Kidney (tissue), 14 donors: ENCODE data around the gene CBLB. TPM values are rescaled to one million over a fixed set of nuclear protein-coding genes. Genes with fewer than 3 reads are reported as not detected.
A peak's percentile ranks its signal among the peaks of the same experiment; 100 is the strongest.

Experiments used
- DNase-seq, 5 donors: peaks; one replicate each; pipeline ENCODE4 v3.0.0-alpha.2; 2013 to 2020
- FAIRE-seq: peaks from 2 replicates; lab custom pipeline; 2012; peaks lifted over from hg19 to GRCh38; lab: Jason Lieb, UNC
- H3K27ac ChIP-seq, 2 donors: one replicate each; pipeline ENCODE4 v1.7.0; 2013; ENCODE audit warnings: low read depth in 2 of 2, low read length in 2 of 2, inconsistent platforms in 1 of 2
- H3K27me3 ChIP-seq: one replicate; pipeline ENCODE4 v1.7.1; 2013; ENCODE audit warnings: low read length, inconsistent platforms; ENCODE audit not compliant: control insufficient read depth, insufficient read depth
- H3K36me3 ChIP-seq, 3 donors: one replicate each; pipeline versions ENCODE4 v1.7.0 to v1.7.1; 2013; ENCODE audit warnings: low read length in 3 of 3, control low read depth in 1 of 3, inconsistent platforms in 1 of 3; ENCODE audit not compliant: insufficient read depth in 3 of 3, control insufficient read depth in 2 of 3
- H3K4me1 ChIP-seq, 3 donors: one replicate each; pipeline versions ENCODE4 v1.7.0 to v1.7.1; 2013; ENCODE audit warnings: low read length in 3 of 3, inconsistent platforms in 1 of 3, low read depth in 1 of 3; ENCODE audit not compliant: control insufficient read depth in 2 of 3, insufficient read depth in 2 of 3
- H3K4me3 ChIP-seq, 3 donors: one replicate each; pipeline versions ENCODE4 v1.7.0 to v1.8.1; 2013; ENCODE audit warnings: low read length in 3 of 3, control low read depth in 1 of 3, inconsistent platforms in 1 of 3
- H3K9ac ChIP-seq, 3 donors: one replicate each; pipeline versions ENCODE4 v1.7.0 to v1.7.1; 2013; ENCODE audit warnings: low read length in 3 of 3, control low read depth in 1 of 3, inconsistent platforms in 1 of 3
- H3K9me3 ChIP-seq, 3 donors: one replicate each; pipeline versions ENCODE4 v1.7.0 to v1.7.1; 2013; ENCODE audit warnings: low read length in 3 of 3, control low read depth in 1 of 3, inconsistent platforms in 1 of 3; ENCODE audit not compliant: control insufficient read depth in 2 of 3, insufficient read depth in 1 of 3
- CTCF ChIP-seq: IDR thresholded peaks from 3 replicates; pipeline ENCODE4 v1.5.1; 2012; ENCODE audit warnings: mild to moderate bottlenecking, moderate library complexity, borderline replicate concordance; ENCODE audit not compliant: insufficient read depth; ENCODE audit errors: extremely low read depth
- intact Hi-C: fragments of 100-400 bp; cut with DNase I; formaldehyde crosslinking; loops from one replicate; pipeline ENCODE4 v1.11.1; 2022
- polyA plus RNA-seq: library from polyadenylated mRNA; stranded (reverse); fragments of 350-450 nt; fragmentation: Illumina TruSeq; extraction: RNeasy Lipid Tissue Mini Kit (QIAGEN cat#74804); gene quantifications from one replicate; pipeline ENCODE4 v1.2.3, GENCODE V29; 2014; ENCODE audit warnings: low read depth, low replicate concordance; ENCODE audit not compliant: insufficient read depth
- total RNA-seq: library from RNA; stranded (reverse); fragmentation: NEBNext Ultra II Directional; extraction: Animal tissue kit (Norgen Biotek cat#: 25700); gene quantifications from one replicate; pipeline ENCODE4 v1.2.1, GENCODE V29; 2021
- donor health status: control.
- donor health status: control.
- donor health status: control.
- donor health status: control.
- donor health status: control.
- donor health status: DM: yes; HTN: yes; CAD: no.
- donor health status: Normal renal cell carcinoma (clear cell type).

CBLB gene
- total and polyA plus RNA-seq, 2 donors from 2014 or later: 7.7 to 48.4 TPM

- Histone ChIP-seq H3K4me1 (peaks cover 0 to 13% (median 0%) of the 10 kb centered on the region in 3 donors), H3K36me3 (no peaks in the 10 kb centered on the region), H3K27ac (no peak overlapping the region), H3K9ac (peak overlapping the region in 2 of 3 donors; percentile 7 to 63), H3K27me3 (no peaks in the 10 kb centered on the region), H3K4me3 (peak overlapping the region; percentile 14 to 86 (median 21)), H3K9me3 (no peaks in the 10 kb centered on the region)
- no peak for FAIRE-seq
- TF ChIP-seq CTCF: no peak
- no peak for DNase-seq
- intact Hi-C loops: no loop called here
Observed at GRCh38 chr3:105865867-105866350, 2.9 kb downstream of the CBLB start.

GRCh38 chr3:105865016-105865623, 3.7 kb downstream of the CBLB start:
- FAIRE-seq (no peak), DNase-seq (no peak)
- H3K27ac ChIP-seq: no peak overlapping the region
- no peak for TF ChIP-seq CTCF
- H3K36me3 ChIP-seq: no peaks in the 10 kb centered on the region
- H3K27me3 ChIP-seq: no peaks in the 10 kb centered on the region
- peak overlapping the region in 1 of 3 donors; percentile 63 for H3K9ac ChIP-seq
- peaks cover 0 to 13% (median 0%) of the 10 kb centered on the region in 3 donors for H3K4me1 ChIP-seq
- no peaks in the 10 kb centered on the region for H3K9me3 ChIP-seq
- H3K4me3 ChIP-seq: peak overlapping the region in 1 of 3 donors; percentile 86
- intact Hi-C loops: no loop called here

GRCh38 chr3:105864212-105864611, 4.6 kb downstream of the CBLB start:
- no peak for TF ChIP-seq CTCF
- FAIRE-seq: no peak

More at GRCh38 chr3:105864212-105864611, 4.6 kb downstream of the CBLB start:
- no peaks in the 10 kb centered on the region for H3K27me3 ChIP-seq
- no peaks in the 10 kb centered on the region for H3K36me3 ChIP-seq
- no peak overlapping the region for H3K4me3 ChIP-seq
- no peak overlapping the region for H3K27ac ChIP-seq
- intact Hi-C loops: no loop called here
- no peaks in the 10 kb centered on the region for H3K9me3 ChIP-seq
- no peak for DNase-seq
- H3K9ac ChIP-seq: no peak overlapping the region
- peaks cover 0 to 13% (median 0%) of the 10 kb centered on the region in 3 donors for H3K4me1 ChIP-seq
